Endothelial cell (in vitro differentiated cells): ENCODE results near the gene KRT12. TPM values are rescaled to one million over a fixed set of nuclear protein-coding genes. Genes with fewer than 3 reads are reported as not detected.

Experiments
- DNase-seq: peaks from one replicate; pipeline ENCODE4 v3.0.0; 2021; ENCODE audit warnings: low spot score
- H3K27ac Mint-ChIP-seq: one replicate; pipeline ENCODE4 v1.8.0; 2021; ENCODE audit warnings: mixed read lengths, inconsistent platforms; ENCODE audit not compliant: unreplicated experiment
- H3K27me3 Mint-ChIP-seq: one replicate; pipeline ENCODE4 v1.8.0; 2021; ENCODE audit warnings: mild to moderate bottlenecking, moderate library complexity, mixed read lengths, inconsistent platforms; ENCODE audit not compliant: unreplicated experiment
- H3K36me3 Mint-ChIP-seq: one replicate; pipeline ENCODE4 v1.8.0; 2021; ENCODE audit warnings: mild to moderate bottlenecking, low read depth, mixed read lengths, inconsistent platforms; ENCODE audit not compliant: unreplicated experiment
- H3K4me1 Mint-ChIP-seq: one replicate; pipeline ENCODE4 v1.8.0; 2021; ENCODE audit warnings: mild to moderate bottlenecking, mixed read lengths, inconsistent platforms; ENCODE audit not compliant: unreplicated experiment
- H3K4me3 Mint-ChIP-seq: one replicate; pipeline ENCODE4 v1.8.0; 2021; ENCODE audit warnings: mild to moderate bottlenecking, mixed read lengths, inconsistent platforms; ENCODE audit not compliant: unreplicated experiment
- H3K9me3 Mint-ChIP-seq: one replicate; pipeline ENCODE4 v1.8.0; 2021; ENCODE audit warnings: mixed read lengths, inconsistent platforms; ENCODE audit not compliant: unreplicated experiment
- total RNA-seq: library from RNA; stranded (reverse); fragmentation: NEBNext Ultra II Directional; extraction: Animal tissue kit (Norgen Biotek cat#: 25700); gene quantifications from one replicate; pipeline ENCODE4 v1.2.1, GENCODE V29; 2021; ENCODE audit not compliant: unreplicated experiment
- TF ChIP-seq, protein P1 (sequence below): fragments of 200-600 bp; sonication (generic); IDR thresholded peaks from one replicate; pipeline ENCODE4 v1.5.0; 2021; ENCODE audit warnings: antibody characterized with exemption; ENCODE audit not compliant: unreplicated experiment

The KRT12 gene
- total RNA-seq, 1 donor from 2014 or later = not detected

DNA sequence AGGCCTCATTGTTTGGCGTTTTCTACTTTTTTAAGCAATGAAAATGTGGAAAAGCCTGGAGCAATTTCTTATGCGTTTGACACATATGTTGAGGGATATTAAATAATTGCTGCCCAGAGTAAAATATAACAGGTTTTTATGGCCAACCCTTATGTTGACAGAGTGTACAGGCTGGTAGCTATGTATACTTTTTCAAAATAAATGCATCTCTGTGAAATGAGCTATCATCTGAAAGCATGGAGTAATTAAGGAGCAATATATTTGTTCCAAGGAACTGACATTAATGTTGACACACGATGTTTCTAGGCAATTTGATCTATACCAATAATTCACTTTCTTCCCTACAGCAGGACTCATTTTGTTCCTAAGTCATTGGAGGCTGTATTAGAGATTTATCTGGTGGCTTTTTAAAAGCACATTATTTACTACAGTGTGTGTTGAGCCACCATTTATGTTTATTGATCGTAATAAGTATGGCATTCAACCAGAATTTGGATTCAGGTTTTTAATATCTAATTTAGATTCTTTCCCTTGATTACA lies 30.0 kb upstream of the KRT12 start:
- Mint-ChIP-seq H3K27ac (no peak overlapping the region), H3K4me1 (peaks cover 5% of the 10 kb centered on the region), H3K27me3 (no peaks in the 10 kb centered on the region), H3K4me3 (no peak overlapping the region), H3K9me3 (no peaks in the 10 kb centered on the region), H3K36me3 (no peaks in the 10 kb centered on the region)
- DNase-seq = no peak
- TF ChIP-seq, protein P1, sequence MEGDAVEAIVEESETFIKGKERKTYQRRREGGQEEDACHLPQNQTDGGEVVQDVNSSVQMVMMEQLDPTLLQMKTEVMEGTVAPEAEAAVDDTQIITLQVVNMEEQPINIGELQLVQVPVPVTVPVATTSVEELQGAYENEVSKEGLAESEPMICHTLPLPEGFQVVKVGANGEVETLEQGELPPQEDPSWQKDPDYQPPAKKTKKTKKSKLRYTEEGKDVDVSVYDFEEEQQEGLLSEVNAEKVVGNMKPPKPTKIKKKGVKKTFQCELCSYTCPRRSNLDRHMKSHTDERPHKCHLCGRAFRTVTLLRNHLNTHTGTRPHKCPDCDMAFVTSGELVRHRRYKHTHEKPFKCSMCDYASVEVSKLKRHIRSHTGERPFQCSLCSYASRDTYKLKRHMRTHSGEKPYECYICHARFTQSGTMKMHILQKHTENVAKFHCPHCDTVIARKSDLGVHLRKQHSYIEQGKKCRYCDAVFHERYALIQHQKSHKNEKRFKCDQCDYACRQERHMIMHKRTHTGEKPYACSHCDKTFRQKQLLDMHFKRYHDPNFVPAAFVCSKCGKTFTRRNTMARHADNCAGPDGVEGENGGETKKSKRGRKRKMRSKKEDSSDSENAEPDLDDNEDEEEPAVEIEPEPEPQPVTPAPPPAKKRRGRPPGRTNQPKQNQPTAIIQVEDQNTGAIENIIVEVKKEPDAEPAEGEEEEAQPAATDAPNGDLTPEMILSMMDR = no peak

DNA sequence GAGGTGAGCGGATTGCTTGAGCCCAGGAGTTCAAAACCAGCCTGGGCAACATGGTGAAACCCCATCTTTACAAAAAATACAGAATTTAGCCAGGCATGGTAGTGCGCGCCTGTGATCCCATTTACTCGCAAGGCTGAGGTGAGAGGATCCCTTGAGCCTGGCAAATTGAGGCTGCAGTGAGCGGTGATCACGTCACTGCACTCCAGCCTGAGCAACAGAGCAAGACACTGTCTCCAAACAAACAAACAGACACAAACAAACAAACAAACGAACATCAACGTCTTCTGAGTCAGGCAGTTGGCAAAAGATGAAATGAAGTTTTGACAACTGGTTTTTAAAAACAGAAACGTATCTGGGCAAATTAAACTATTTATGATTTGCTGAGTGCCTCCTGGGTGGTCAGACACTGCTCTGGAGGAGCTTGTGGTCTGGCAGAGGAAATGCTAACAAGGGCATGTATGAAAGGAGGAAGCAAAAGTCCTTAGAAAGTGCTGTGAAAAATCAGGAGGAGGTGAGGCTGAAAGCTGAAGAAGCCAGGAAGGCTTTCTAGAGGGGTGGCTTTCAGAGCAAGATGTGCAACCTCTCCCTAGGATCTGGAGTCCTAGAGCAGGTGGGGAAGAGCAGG lies 28.2 kb upstream of the KRT12 start:
- Mint-ChIP-seq H3K27me3 (no peaks in the 10 kb centered on the region), H3K4me3 (no peak overlapping the region), H3K27ac (no peak overlapping the region), H3K9me3 (no peaks in the 10 kb centered on the region), H3K36me3 (no peaks in the 10 kb centered on the region), H3K4me1 (peaks cover 5% of the 10 kb centered on the region)
- no peak for DNase-seq
- TF ChIP-seq, protein P1 = no peak

DNA sequence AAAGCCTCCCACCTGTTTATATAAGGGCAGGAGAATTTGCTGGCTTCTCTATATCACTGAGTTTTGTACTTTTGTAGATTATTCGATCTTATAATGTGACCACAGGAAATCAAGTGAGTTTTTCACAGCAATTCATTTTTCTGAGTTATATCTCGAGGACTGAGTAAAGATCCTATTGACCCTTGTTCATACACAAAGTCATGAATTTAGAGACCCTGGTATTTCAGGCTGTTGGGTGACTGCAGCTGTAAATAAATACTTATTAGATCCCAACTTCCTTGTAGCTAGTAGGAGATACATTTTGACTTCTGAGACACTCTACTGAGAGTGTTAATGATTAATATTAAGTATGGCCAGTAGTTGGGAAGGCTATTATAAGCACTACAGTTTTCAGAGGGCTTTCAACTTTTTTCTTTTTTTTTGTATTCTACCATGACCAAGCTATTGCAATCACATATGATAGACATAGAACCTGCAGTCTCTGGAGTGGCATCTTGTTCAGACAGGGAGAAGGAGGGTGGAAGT lies 21.2 kb upstream of the KRT12 start:
- Mint-ChIP-seq H3K9me3 (no peaks in the 10 kb centered on the region), H3K4me1 (no peaks in the 10 kb centered on the region), H3K36me3 (no peaks in the 10 kb centered on the region), H3K27me3 (no peaks in the 10 kb centered on the region), H3K4me3 (no peak overlapping the region), H3K27ac (no peak overlapping the region)
- DNase-seq = no peak
- TF ChIP-seq, protein P1 = no peak

DNA sequence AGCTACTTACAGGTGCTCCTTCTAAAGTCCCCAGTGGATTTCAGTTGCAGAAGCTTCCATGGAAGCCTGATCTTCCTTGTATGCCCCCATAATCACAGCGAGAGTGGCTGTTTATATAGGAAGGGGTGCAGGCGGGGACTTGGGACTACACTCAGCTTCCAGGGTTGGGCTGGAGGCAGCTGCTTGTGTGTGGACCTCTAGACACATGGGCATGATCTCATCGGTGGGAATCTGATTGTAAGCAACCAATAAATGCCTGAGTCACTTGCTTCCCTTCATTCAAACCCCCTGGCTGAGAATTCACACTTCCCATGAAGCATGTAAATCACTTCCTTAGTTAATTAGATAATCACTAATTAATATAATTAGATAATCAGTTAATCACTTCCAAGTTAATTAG lies 19.1 kb upstream of the KRT12 start:
- no peaks in the 10 kb centered on the region for H3K36me3 Mint-ChIP-seq
- no peaks in the 10 kb centered on the region for H3K9me3 Mint-ChIP-seq
- DNase-seq = no peak
- H3K4me3 Mint-ChIP-seq = no peak overlapping the region
- H3K27ac Mint-ChIP-seq = no peak overlapping the region
- H3K27me3 Mint-ChIP-seq = no peaks in the 10 kb centered on the region
- no peaks in the 10 kb centered on the region for H3K4me1 Mint-ChIP-seq
- TF ChIP-seq, protein P1 = no peak
